PC-3 (cell line): ENCODE data around the gene ITGB1BP1.

Experiments used
- CTCF ChIP-seq: fragments of 300-600 bp; sonication (generic); conservative IDR thresholded peaks from 2 replicates; pipeline ENCODE4 v1.5.1; 2017; ENCODE audit warnings: antibody characterized with exemption, low read depth, mild to moderate bottlenecking, low read length
- EZH2 ChIP-seq: fragments of 300-600 bp; sonication (generic); IDR thresholded peaks from one replicate; pipeline ENCODE4 v1.6.1; 2017; ENCODE audit warnings: antibody characterized with exemption, mild to moderate bottlenecking, low read length; ENCODE audit not compliant: unreplicated experiment
- EZH2phosphoT487 ChIP-seq: fragments of 300-600 bp; sonication (generic); IDR thresholded peaks from 2 replicates; pipeline ENCODE4 v1.6.1; 2018; ENCODE audit warnings: mild to moderate bottlenecking, antibody characterized with exemption, low read length, borderline replicate concordance

- TF ChIP-seq CTCF: no peak
- no peak for TF ChIP-seq EZH2phosphoT487
- TF ChIP-seq EZH2: no peak
These were observed 63.2 kb downstream of the ITGB1BP1 start for GRCh38 chr2:9360110-9360509.
